GM15510 (cell line): ENCODE measurements around the gene KIAA0513.
A peak's percentile ranks its signal among the peaks of the same experiment; 100 is the strongest.

ENCODE experiments used
- POLR2A ChIP-seq: IDR thresholded peaks from 3 replicates; pipeline ENCODE4 v1.6.1; 2011; ENCODE audit warnings: borderline replicate concordance; ENCODE audit not compliant: insufficient read length; ENCODE audit errors: extremely low read depth

KIAA0513 gene

GRCh38 chr16:84999857-85000480, 27.6 kb upstream of the KIAA0513 start:
- TF ChIP-seq POLR2A = no peak

GRCh38 chr16:85002099-85002541, 25.5 kb upstream of the KIAA0513 start:
- TF ChIP-seq POLR2A = no peak

GRCh38 chr16:85002608-85003007, 25.0 kb upstream of the KIAA0513 start:
- no peak for TF ChIP-seq POLR2A

GRCh38 chr16:85003076-85003475, 24.5 kb upstream of the KIAA0513 start:
- no peak for TF ChIP-seq POLR2A

- TF ChIP-seq POLR2A = no peak
Observed at GRCh38 chr16:85003725-85004586, 23.6 kb upstream of the KIAA0513 start.

- no peak for TF ChIP-seq POLR2A
Observed at GRCh38 chr16:85004587-85005205, 22.9 kb upstream of the KIAA0513 start.

- TF ChIP-seq POLR2A = no peak
Observed at GRCh38 chr16:85005285-85006069, 22.1 kb upstream of the KIAA0513 start.

- no peak for TF ChIP-seq POLR2A
Observed at GRCh38 chr16:85006639-85007038, 21.0 kb upstream of the KIAA0513 start.

GRCh38 chr16:85007496-85008214, 19.9 kb upstream of the KIAA0513 start:
- no peak for TF ChIP-seq POLR2A

- no peak for TF ChIP-seq POLR2A
Observed at GRCh38 chr16:85008271-85008670, 19.3 kb upstream of the KIAA0513 start.

- no peak for TF ChIP-seq POLR2A
Observed at GRCh38 chr16:85010446-85010930, 17.1 kb upstream of the KIAA0513 start.

GRCh38 chr16:85010931-85011845, 16.4 kb upstream of the KIAA0513 start, which contains the start of gene ZDHHC7:
Gene ZDHHC7, minus strand, starts transcription at chr16:85011535. Its CDS starts 20,917 bp downstream, at chr16:84990618.
- peak; percentile 92 for TF ChIP-seq POLR2A

GRCh38 chr16:85011846-85012284, 15.7 kb upstream of the KIAA0513 start:
- TF ChIP-seq POLR2A = no peak
